ENCODE data around the gene COX17.

DNA sequence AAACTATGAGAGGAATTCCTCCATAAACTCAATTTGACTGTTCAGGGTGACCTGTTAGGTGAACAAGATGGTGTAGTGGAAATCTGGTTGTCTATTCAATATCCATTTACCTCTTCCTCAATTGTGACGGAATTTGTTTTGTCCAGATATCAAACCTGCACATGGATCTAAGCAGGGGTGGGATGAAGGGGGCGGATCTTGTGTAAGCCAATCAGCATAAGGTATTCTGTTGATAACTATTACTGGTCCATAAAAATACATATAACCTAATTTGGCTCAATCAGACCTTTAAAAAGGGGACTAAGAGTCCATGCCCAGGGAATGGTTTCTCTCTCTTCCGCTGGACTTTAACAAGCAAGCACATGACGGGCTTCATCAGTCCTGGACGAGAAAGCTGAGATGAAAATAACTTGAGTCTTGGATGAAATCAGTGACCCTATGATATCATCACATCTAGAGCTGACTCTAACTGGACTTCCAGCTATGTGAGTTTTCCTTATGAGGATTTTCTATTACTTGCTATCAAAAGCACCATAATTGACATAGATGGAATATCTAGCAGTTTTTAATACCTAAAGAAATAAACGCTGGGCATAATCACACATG, 11.1 kb downstream of the COX17 start:
- TF ChIP-seq, protein P1, sequence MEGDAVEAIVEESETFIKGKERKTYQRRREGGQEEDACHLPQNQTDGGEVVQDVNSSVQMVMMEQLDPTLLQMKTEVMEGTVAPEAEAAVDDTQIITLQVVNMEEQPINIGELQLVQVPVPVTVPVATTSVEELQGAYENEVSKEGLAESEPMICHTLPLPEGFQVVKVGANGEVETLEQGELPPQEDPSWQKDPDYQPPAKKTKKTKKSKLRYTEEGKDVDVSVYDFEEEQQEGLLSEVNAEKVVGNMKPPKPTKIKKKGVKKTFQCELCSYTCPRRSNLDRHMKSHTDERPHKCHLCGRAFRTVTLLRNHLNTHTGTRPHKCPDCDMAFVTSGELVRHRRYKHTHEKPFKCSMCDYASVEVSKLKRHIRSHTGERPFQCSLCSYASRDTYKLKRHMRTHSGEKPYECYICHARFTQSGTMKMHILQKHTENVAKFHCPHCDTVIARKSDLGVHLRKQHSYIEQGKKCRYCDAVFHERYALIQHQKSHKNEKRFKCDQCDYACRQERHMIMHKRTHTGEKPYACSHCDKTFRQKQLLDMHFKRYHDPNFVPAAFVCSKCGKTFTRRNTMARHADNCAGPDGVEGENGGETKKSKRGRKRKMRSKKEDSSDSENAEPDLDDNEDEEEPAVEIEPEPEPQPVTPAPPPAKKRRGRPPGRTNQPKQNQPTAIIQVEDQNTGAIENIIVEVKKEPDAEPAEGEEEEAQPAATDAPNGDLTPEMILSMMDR (IDR thresholded peaks at IDR 0.05) = no peak
- no peak for TF ChIP-seq POLR2A (IDR thresholded peaks at IDR 0.05)

All from lower leg skin (tissue), 3 donors.